SH-SY5Y (cell line): ENCODE measurements around the gene EXD3.

Source experiments
- GATA2 ChIP-seq: IDR thresholded peaks from 2 replicates; pipeline ENCODE4 v1.6.1; 2011; ENCODE audit warnings: mild to moderate bottlenecking, low read depth, low read length
- GATA3 ChIP-seq: IDR thresholded peaks from 2 replicates; pipeline ENCODE4 v1.6.1; 2011; ENCODE audit warnings: low read depth, mild to moderate bottlenecking, low read length, moderate library complexity

EXD3 gene

DNA sequence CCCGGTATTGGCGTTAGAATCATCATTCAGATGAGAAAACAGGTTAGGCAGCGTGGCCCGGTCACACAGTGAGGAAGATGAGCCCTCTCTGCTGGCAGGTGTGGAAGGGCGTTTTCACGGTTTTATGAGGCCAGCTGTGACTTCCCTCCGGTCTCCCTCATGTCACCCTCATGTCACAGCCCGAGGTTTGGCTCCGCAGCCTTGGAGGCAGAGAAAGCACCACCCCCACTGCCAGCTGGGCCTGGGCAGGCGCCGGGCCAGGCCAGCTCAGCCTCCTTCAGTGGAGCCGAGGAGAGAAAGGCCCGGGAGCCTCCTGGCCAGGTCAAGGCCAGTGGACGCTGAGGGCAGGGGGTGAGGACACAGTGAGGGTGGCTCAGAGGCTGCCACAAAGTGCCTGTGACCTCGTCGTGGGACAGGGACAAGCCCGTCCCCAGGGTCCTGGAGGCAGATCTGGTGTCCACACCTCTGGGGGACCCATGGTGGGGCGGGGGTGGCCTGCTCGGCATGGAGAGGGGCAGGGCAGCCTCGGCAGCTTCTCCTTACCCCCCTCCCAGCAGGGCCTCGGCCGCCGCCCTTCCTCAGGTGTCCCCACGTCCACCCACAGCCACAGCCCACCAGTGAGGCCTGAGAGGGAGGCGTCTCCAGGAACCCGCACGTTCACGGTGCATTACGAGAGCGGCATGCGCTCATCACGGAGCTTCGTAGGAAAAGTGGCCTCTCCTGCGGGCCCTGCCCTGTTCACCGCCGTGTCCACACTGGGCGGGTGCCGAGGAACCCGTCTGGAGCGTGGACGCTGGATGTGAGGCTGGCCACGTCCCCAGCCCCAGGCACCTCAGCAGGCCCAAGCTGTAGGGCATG is 32.2 kb downstream of the EXD3 start:
- no peak for TF ChIP-seq GATA3
- TF ChIP-seq GATA2 = no peak

DNA sequence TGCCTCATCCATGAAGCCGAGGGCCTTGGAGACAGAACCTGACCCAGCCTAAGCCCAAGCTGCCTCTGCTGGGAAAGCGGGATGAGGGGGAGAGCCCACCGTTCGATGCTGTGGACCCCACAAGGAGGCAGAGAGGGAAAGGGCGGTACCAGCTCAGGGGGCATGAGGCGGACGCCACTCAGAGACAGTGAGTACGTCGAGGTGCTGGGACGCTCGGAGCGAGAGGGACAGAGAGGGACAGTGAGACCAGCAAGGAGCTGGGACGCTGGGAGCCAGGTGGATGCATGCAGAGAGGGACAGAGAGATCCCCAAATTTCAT is 33.6 kb downstream of the EXD3 start:
- no peak for TF ChIP-seq GATA3
- TF ChIP-seq GATA2 = no peak

DNA sequence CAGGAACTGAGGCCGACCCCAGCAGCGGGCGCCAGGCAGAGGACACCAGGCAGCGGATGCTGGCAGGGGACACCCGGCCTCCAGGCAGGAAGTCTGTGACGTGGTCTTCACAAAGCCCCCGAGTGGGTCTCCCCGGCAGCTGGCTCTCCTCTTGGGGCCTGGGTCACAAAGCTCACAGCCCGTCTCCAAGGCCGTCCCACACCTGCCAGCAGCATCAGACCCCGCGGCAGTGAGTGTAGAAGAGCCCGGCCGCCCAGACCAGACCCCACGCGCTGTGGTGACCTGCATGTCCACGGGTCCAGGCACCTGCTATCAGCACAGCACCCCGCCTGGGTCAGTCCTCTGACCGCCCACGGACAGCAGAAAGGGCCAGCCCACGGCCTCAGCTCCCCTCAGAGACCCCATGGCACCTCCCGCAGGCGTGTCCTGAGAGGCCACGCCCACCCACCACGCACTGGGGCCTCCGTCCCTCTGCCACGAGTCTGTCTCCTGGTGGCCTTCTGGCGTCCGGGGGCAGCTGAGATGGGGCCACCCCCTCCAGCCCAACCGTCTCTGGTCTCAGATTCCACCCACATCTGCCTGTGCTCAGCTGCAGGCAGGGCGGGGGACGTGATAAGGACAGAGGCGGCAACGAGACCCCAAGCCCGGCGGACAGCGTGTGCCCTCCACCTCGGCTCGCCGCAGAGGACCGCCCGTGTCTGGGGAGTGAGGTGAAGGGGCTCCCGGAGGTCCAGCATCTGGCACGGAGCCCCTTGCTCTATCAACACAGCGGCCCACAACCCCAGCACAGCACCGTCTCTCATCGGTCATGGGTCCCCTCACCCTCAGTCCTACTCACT is 34.2 kb downstream of the EXD3 start:
- TF ChIP-seq GATA3 (no peak), GATA2 (no peak)

DNA sequence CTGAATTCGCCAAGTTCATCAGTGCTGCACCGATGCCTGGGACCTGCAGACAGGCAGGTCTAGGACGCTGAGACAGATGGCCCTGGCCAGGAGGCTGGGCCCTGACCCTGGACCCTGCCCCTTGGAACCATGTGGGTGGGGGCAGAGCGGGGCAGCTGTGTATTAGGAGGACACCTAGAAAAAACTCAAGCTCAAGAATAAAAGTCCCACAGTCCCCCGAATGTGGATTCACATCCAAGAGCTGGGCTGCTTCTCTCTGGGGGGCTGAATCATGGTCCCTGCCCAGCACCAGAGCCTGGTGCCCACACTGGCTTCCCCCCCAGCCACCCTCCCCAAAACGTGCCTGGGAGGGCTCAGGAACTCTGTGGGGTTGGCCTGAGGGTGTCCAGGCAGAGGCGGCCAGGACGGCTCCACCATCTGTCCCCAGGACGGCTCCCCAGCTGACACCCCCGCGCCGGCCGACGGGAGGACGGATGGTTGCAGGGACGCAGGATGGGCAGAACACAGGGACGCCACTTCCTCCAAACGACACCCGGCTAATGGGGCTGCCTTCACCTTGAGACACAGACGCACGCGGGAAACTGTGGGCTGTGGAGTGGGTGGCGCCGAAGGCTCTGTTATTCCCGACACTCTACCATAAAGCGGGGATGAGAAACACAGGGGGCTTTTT is 34.9 kb downstream of the EXD3 start:
- TF ChIP-seq GATA2 = no peak
- no peak for TF ChIP-seq GATA3

DNA sequence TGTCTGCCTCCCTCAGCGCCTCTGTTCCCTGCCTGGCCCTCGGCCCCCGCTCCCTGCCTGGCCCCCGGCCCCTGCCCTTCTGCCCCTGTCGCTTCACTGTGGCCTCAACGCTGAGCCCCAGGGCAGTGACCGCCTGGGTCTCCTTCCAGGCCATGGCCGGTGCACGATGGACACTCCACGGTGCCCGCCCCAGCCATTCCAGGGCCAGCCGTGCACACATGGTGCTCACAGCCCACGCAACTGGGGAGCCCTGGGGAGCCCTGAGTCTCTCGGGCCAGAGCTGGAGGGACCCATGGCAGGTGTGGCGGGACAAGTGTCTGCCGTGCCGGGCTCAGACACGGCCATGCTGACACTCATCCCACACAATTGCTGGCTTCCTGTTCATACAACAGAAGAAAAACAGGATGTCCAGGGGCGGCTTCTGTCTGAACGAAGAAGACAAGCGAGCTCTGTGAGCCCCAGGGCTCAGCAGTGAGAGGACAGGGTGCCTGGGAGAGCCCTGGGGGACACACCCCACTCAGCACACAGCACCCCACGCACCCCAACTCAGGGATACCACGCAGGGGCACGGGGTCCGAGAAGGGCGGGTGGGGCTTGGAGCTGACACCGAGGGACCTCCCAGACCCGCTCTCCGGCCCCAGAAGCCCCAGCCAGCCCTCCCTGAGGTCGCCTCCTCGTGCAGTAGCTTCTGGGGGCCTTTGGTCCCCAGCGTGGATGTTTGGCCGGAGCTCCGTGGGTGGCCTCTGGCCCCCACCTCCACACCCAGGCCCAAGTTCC is 35.7 kb downstream of the EXD3 start:
- TF ChIP-seq GATA3 = no peak
- no peak for TF ChIP-seq GATA2

DNA sequence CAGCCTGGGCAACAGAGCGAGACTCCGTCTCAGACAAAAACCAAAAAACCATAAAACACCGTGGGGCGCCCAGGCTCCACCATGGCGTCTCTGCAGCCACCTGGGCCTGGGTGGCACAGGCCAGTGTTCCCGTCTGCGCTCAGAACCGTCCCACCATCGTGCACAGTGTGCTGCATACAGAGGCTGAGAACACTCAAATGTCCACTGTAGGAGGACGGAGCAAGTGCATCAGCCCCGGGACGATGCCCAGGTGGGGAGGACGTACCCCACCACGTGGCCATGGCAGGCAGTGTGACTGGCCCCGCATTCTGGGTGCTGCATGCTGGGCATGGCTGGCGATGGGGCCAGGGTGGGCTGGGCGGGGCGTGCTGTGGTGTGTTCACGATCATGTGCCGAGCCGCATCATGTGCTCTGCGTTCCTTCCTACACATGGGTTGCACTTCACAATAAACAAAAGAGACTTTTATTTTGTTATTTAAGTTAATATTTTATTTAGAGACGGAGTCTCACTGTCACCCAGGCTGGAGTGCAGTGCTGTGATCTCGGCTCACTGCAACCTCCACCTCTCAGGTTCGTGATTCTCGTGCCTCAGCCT is 37.8 kb downstream of the EXD3 start:
- TF ChIP-seq GATA2 (no peak), GATA3 (no peak)

DNA sequence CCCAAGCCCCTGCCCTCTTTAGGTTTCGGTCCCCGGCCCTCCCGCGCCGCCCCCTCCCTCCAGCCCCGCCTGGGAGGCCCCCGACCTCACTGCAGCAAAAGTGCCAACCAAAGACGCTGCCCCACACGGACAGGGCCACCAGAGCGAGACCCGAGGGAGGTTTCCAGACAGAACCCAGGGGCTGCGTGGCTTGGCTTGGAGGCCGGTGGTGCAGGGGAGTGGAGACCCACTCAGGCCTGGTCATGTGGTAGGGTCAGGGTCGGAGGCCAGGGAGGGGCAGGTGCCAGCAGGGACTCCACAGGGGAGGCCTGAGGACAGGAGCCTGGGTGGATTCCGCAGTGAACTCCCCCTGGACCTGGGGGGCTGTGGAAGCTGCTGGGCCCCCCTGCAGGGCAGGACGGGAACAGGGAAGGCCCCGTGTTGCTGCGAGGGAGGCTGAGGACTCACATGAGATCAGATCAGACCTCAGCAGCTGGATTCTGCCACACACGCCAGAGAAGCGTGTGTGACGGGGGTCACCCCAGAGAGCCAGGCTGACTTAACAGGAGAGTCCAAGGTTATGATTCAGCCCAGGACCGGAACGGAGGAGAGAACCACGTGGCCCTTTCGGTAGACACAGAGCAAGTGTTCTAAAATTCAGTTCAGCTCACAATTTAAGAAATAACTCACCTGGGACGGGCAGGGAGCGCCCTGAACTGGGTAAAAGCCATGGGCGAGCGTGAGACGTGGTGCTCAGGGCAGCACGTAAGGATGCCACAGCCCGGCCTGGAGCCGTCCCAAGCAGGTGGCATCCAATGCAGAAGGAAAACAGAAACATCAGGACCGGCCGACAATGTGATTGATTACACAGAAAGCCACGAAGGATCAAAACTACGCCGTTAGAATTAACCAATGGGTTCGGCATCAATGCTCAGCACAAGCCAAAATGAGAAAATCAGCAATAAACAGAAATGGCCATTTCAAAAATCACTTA is 38.9 kb downstream of the EXD3 start:
- TF ChIP-seq GATA3 = no peak

DNA sequence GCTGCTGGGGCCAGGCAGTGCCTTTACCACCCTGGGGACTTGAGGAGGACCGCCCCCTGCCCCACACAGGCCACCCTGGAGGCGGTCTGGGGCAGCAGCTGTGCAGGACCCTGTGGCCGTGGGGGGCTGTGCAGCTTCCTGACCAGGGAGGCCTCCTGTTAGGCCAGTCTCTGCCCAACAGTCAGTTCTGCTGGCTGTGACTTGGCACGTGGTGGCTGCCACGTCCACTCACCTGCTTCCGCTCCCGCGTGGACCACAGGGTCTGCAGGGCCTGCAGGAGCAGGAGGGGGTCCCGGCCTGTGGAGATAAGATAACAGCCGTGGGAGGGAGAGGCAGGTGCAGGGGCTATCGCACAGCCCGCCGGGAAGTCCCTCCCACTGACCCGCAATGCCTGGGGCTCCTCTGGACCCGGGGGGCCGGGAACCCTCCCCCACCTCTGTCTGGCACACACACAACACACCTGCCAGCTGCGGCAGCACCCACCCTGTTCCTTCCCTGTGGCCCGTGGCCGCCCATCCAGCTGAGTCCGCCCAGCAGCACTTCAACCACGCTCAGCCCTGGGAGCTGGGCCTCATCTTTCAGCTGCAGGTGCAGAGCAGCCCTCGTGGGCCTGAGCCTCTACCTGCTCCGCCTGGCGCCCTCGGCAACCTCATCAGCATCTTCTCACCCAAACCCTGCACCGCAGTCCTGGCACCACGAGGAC is 39.7 kb downstream of the EXD3 start:
- TF ChIP-seq GATA2 (no peak), GATA3 (no peak)

DNA sequence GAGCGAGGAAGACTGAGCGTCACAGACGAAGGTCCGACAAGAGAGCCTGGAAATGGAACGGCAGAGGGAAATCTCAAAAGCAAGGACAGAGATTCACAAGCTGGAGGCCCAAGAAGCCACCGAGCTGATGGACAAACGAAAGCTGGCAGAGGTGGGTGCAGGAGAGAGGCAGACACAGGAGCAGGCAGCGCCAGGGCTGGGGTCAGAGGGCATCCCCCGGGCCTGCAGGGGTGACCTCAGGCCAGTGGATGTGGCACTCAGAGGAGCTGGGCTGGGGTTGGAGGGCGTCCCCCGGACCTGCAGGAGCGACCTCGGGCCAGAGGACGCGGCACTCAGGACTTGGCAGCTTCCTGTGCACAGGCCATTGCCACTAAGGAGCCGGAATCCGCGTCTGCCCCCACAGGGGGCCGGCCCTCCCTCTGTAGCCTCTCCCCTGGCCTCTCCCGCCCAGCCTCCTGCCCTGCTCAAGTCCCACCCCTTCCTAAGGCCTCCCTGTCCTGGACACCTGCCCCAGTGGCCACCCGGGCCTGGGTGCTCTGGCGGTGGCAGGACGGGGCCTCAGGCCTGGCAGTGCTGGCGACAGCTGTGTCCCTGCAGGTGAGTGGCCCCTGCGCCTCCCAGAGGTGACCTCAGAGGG is 40.4 kb downstream of the EXD3 start:
- TF ChIP-seq GATA3 (no peak), GATA2 (no peak)

DNA sequence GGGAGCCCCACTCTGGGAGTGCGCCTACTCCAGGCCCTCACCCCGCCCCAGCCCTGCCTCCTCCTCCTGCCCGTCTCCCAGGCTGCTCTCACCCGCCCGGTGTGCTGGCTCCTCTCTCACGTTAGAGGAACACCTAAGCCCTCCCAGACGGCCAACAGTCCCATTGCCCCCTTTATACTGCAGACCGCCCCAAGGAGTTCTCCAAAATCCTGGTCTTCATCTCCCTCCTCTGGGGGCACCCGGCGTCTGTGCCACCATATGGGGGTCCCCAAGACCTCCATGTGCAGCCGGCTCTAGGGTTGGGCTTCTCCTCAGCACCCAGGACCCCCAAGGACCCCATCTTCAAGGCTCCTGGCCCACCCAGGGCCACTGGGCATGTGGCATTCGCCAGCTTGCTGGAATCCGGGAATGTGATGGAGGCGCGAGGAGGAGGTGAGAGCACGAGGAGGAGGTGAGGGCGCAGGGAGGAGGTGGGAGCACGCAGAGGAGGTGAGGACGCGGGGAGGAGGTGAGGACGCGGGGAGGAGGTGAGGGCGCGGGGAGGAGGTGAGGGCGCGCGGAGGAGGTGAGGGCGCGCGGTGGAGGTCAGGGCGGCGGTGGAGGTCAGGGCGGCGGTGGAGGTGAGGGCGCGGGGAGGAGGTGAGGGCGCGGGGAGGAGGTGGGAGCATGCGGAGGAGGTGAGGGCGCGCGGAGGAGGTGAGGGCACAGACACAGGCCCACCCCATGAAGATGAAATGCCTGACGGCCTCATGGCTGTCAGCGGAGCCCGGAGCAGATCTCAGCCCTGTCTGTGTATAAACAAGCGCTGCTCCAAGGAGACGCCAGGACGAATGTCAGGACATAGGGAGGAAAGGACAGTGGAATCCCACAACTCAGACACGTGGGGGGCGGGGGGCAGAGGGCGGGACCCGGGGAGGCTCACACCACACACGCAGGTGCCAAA is 41.2 kb downstream of the EXD3 start:
- TF ChIP-seq GATA2 = no peak

DNA sequence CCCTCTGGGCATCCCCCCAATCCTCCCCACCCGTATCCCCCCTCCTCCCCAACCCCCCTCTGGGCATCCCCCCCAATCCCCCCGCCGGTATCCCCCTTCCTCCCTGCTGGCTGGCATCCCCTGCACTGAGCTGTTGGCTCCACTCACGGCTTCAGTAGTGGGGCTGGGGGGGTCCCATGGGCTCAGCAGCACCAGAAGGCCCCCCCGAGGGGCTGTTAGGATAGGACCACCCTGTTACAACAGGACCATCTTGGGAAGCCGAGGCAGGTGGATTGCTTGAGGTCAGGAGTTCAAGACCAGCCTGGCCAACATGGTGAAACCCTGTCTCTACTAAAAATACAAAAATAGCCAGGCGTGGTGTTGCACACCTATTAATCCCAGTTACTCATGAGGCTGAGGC is 42.4 kb downstream of the EXD3 start:
- TF ChIP-seq GATA3 (no peak), GATA2 (no peak)
